RCC 7860 (cell line): Measurements from ENCODE around the gene SMS.

ENCODE experiments used
- DNase-seq: peaks from one replicate; pipeline ENCODE4 v3.0.0-alpha.2; 2015; ENCODE audit warnings: low spot score
- FAIRE-seq: peaks from 2 replicates; lab custom pipeline; 2012; peaks lifted over from hg19 to GRCh38; lab: Jason Lieb, UNC

SMS gene

DNA sequence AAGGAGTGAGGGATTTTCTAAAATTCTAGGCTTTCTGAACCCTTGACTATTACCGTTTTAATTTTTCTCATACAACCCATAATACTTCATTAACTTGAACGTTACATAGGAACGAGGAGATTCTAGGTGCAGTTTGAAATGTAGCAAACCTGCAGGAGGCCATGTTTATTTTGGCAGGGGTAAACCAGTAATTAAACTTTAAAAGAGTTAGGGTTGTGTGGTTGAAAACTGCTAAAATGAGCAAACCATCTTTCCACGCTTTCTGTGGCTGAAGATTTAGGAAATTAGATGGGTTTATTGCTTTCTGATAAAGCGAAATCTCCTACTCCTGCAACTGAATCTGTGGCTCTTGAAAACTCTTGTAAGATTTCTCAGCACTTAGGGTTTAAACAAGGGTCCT, 93.3 kb downstream of the SMS start:
- FAIRE-seq, result no peak
- DNase-seq, result no peak

DNA sequence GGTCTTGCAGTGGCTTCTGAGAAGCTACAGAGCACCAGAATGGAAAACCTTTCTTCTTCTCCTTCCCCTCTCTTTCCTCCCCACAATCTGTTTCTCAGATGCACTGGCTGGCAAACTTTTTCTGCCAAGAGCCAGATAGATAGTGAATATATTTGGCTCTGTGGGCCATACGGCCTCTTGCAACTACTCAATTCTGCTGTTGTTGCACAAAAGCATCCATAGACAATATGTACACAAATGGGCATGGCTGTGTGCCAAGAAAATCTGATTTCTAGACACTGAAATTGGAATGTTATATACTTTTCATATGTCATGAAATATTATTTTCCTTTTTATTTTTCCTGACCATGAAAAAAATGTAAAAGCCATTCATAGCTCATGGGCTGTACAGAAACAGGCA, 94.7 kb downstream of the SMS start:
- no peak for DNase-seq
- no peak for FAIRE-seq

DNA sequence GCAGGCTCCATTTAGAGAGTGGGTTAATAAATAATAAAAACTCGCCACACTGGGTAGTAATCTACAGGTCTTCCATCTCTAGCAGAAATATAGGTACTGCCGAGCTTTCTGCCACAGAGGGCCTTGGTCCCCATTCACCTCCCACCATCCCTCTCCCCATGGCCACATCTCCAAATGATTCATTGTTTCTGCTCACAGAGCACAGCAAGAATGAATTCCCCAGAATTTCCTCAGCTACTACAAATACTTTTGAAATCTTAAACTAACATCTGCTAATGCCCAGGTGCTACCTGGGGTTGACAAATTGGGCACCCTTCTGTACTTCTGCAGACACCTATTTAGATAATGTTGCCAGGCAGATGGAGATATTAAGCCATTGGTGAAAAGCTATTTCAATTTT, 96.7 kb downstream of the SMS start:
- DNase-seq, result no peak
- no peak for FAIRE-seq

DNA sequence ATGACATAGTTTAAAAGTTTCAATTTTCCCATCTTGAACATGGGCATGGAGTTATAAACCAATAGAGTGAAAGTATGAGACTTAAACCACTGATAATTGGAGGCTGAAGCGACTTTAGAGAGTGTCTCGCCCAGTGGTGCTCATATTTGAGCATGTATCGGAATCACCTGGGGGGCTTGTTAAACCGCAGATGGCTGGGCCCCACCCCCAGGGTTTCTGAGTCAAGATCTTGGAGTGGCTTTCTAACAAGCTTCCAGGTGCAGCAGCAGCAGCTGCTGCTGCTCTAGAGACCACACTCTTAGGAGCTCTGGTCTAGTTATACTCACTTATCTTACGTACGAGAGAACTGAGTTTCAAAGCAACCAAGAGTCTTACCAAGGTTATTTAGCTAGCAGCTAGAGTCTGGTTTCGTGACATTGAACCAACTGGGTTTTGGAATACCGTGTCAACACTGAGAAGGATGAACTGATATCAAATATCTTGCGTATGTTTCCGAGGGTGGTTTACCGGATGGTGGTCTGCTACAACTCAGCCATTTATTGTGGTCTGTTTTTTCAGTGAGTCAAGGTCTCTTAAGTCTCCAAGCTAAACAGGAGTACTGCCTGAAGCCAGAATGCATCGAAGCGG, 97.5 kb downstream of the SMS start:
- DNase-seq, result no peak
- FAIRE-seq, result no peak

DNA sequence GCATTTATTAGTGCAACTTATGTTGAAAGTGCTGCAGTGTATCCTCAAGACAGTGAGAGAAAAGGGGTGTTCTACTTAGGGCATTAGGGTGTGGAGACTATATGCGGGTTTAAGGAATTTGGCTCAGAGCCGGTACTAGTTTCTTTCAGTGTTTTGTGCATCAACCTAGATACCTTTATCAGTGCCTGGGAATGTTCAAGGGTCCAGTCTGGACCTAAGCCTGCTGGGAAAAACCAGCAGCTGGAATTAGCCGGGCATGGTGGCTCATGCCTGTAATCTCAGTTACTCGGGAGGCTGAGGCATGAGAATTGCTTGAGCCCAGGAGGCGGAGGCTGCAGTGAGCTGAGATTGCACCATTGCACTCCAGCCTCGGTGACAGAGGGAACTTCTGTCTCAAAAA, 99.0 kb downstream of the SMS start:
- FAIRE-seq (no peak), DNase-seq (no peak)

DNA sequence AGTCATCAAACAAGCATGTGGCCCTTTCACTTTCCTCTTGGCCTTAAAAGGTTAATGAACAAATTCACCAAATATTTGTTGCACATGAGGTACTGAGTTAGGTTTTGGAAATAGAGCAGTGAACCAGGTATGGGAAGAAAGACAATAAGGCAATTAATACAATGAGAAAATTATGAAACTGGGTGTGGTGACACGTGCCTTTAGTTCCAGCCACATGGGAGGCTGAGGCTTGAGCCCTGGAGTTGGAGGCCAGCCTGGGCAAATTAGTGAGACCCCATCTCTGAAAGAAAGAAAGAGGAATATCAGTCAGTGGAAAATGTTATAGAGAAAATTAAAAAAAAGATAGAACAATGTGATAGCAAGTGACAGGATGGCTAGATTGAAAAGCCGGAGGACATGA, 99.7 kb downstream of the SMS start:
- DNase-seq (no peak), FAIRE-seq (no peak)

DNA sequence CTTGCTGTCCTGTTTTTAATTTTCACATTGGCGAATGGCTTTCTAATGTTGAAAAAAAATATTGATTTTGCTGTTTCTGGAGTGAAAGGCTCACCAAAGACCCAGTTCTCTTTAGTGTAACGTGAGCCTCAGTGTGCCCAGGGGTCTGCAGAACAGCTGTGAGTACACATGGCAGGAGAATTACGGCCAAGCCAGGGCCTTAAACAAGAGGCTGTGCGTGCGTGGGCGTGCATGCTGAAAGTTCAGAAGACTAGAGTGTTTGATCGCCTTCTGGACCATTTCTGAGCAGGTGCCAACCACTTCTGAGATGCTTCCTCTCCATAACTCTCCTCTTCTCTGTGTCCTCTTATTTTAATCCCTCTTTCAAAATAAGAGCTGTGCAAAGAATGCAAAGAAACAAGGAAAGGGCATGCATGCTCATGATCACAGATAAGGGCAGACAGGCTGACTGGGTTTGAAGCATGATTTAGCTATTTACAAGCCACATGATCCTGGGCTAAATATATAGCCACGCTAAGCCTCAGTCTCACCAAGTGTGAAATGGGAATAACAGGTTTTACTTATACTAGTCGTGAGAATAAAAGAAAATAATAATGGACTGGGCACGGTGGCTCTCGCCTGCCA, 101.5 kb downstream of the SMS start:
- FAIRE-seq (no peak), DNase-seq (no peak)

DNA sequence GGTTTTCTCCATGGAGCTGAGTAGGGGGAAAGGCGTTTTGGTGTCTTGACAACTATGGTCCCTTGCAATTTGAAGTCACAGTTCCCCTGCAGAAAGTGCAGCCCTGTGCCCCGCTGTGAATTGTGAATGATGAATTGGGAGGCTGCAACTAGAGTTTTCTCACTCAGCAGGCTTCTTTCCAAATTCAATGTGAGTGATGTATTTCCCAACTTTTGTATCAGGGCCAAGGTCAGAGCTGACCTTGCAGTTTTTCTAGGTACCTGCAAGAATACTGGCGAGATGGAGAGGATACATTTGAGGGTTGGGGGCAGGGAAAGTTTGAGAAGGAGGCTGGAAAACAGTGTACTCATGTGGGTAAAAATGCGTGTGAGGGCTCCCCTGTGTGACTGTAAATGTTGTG, 103.4 kb downstream of the SMS start:
- DNase-seq (no peak), FAIRE-seq (no peak)
